Colonic mucosa (tissue), 4 donors: Measurements from ENCODE around the gene DDX27. TPM values are rescaled to one million over a fixed set of nuclear protein-coding genes. Genes with fewer than 3 reads are reported as not detected.

Experiments
- DNase-seq: peaks from one replicate; pipeline ENCODE4 v3.0.0-alpha.2; 2020
- H3K27ac ChIP-seq: fragments of 200-600 bp; one replicate; pipeline ENCODE4 v1.8.0; 2021
- H3K27me3 ChIP-seq: fragments of 200-600 bp; one replicate; pipeline ENCODE4 v1.8.0; 2021
- H3K36me3 ChIP-seq: fragments of 200-600 bp; one replicate; pipeline ENCODE4 v1.8.0; 2021
- H3K4me1 ChIP-seq: fragments of 200-600 bp; one replicate; pipeline ENCODE4 v1.8.0; 2021; ENCODE audit warnings: mild to moderate bottlenecking
- H3K4me3 ChIP-seq: fragments of 200-600 bp; one replicate; pipeline ENCODE4 v1.8.0; 2021
- H3K9ac ChIP-seq, 2 donors: one replicate each; pipeline ENCODE4 v1.7.0; 2013; ENCODE audit warnings: control low read depth in 2 of 2, low read depth in 2 of 2, low read length in 2 of 2
- H3K9me3 ChIP-seq: fragments of 200-600 bp; one replicate; pipeline ENCODE4 v1.8.0; 2021
- intact Hi-C: fragments of 100-400 bp; cut with DNase I; formaldehyde crosslinking; loops from one replicate; pipeline ENCODE4 v1.14.1; 2022
- total RNA-seq, 2 donors: library from RNA; stranded (reverse); fragmentation: NEBNext Ultra II Directional in 1 of 2; extraction: Animal tissue kit (Norgen Biotek cat#: 25700) in 1 of 2; gene quantifications; one replicate each; pipeline ENCODE4 v1.2.1, GENCODE V29; 2021
- TF ChIP-seq, protein P1 (sequence below): fragments of 200-600 bp; IDR thresholded peaks from one replicate; pipeline ENCODE4 v1.8.0; 2022; ENCODE audit warnings: antibody characterized with exemption, mild to moderate bottlenecking
- donor health status: healthy.
- donor health status: DM: no; HTN: no; CAD: no.
- donor health status: DM: no; HTN: no; CAD: no.

DDX27 gene
- total RNA-seq, 2 donors from 2014 or later, result 26.3 to 44.5 TPM

DNA sequence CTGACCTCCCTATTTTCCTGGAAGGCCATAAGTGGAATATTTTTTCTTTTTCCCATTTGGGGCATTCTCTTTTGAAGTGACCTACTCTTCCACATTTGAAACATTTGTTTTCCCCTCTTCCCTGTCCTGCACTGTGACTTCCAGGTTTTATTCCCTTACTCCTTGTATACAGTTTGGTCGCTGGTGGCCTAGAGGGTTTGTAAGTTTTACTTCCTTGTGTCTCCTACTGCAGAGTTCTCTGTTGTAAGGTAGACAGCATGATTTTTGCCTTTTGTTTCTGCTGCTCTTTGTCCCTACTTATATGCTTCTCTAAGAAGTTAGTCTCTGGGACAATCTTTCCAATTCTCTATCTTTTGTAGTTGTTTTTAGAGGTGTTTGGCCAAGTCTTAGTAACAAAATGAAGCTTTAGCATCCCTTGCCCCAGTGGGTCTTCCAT lies 66.0 kb downstream of the DDX27 start:
- intact Hi-C loops, result no loop called here
- H3K4me3 ChIP-seq, result no peak overlapping the region
- H3K27me3 ChIP-seq, result no peaks in the 10 kb centered on the region
- TF ChIP-seq, protein P1, sequence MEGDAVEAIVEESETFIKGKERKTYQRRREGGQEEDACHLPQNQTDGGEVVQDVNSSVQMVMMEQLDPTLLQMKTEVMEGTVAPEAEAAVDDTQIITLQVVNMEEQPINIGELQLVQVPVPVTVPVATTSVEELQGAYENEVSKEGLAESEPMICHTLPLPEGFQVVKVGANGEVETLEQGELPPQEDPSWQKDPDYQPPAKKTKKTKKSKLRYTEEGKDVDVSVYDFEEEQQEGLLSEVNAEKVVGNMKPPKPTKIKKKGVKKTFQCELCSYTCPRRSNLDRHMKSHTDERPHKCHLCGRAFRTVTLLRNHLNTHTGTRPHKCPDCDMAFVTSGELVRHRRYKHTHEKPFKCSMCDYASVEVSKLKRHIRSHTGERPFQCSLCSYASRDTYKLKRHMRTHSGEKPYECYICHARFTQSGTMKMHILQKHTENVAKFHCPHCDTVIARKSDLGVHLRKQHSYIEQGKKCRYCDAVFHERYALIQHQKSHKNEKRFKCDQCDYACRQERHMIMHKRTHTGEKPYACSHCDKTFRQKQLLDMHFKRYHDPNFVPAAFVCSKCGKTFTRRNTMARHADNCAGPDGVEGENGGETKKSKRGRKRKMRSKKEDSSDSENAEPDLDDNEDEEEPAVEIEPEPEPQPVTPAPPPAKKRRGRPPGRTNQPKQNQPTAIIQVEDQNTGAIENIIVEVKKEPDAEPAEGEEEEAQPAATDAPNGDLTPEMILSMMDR, result no peak
- peaks cover 70% of the 10 kb centered on the region for H3K36me3 ChIP-seq
- no peak overlapping the region for H3K27ac ChIP-seq
- no peak for DNase-seq
- H3K4me1 ChIP-seq, result peaks cover 14% of the 10 kb centered on the region
- no peaks in the 10 kb centered on the region for H3K9me3 ChIP-seq
- H3K9ac ChIP-seq, result no peak overlapping the region

DNA sequence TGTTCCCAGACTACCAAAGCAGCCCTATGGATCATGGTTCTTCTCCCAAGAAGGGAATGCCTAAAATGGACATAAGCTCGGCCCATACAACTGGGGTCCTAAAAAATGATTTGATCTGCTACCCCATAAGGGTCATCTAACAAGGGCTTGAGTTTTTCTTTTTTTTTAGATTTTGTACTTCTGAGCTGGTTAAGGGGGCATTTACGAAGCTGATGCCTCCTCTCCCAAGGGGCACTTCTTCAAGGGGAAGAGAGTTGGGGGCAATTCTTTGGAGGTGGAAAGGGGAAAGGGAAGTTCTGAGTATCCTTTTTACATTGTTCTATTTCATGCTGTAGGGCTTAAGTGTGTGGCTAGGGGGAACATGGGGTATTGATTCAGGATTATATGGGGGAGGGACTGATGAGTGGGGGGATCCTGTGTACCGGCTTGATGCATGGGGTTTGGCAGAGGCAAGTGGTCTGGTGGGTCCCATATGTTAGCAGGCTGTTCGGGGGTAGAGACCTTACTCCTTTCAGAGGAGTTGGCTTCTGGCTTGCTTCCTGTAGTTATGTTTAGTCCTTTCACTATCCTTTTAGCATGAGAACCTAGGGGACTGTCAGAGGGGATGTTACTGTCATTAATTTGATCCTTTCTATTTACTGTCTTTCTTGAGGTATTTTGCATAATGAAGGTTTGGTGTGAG lies 66.7 kb downstream of the DDX27 start:
- intact Hi-C loops, result no loop called here
- Histone ChIP-seq H3K27ac (no peak overlapping the region), H3K27me3 (no peaks in the 10 kb centered on the region), H3K36me3 (peaks cover 63% of the 10 kb centered on the region), H3K4me3 (no peak overlapping the region), H3K9ac (no peak overlapping the region), H3K4me1 (peaks cover 12% of the 10 kb centered on the region), H3K9me3 (no peaks in the 10 kb centered on the region)
- no peak for DNase-seq
- TF ChIP-seq, protein P1, result no peak

DNA sequence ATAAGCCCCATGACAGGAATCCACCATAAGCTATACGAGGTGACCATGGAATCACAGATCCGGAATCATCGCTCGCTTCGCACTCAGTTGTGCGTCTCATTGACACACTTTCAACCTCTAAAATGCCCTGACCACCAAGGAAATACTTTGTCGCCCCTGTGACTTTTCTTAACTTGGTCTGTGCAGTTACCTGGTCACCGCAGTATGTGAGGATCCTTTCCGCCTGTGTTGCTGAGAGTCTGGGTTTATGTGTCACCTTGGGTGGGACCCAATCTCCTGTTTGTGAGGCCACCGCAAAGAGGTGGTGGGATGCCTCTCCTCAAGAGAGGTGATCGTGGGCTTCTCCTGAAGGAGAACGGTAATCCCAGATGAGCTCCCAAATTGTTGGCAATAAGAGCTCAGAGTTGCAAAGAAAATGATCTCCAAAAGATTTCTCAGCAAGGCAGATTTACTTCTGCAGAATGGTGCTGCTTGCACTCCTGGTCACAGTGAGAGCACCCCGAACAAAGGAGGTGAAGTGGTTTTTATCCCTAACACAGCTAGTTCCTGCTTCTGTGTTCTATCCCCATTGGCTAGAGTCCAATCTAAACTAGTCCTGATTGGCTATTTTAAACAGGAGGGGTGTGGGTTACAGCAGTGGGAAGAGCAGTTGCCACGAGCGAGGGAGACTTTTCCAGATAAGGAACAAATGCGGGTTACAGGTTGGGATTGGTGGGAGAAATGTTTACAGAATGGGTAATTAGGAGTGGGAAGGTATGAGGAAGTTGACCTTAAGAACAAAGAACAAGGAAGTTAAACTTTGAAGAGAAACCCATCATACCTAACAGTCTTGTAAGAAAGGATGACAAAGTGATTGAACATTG lies 67.7 kb downstream of the DDX27 start:
- Histone ChIP-seq H3K4me3 (no peak overlapping the region), H3K27ac (no peak overlapping the region), H3K27me3 (no peaks in the 10 kb centered on the region), H3K9ac (no peak overlapping the region), H3K9me3 (no peaks in the 10 kb centered on the region), H3K4me1 (peaks cover 12% of the 10 kb centered on the region), H3K36me3 (peaks cover 58% of the 10 kb centered on the region)
- intact Hi-C loops, result no loop called here
- TF ChIP-seq, protein P1, result no peak
- DNase-seq, result peak; percentile 68

DNA sequence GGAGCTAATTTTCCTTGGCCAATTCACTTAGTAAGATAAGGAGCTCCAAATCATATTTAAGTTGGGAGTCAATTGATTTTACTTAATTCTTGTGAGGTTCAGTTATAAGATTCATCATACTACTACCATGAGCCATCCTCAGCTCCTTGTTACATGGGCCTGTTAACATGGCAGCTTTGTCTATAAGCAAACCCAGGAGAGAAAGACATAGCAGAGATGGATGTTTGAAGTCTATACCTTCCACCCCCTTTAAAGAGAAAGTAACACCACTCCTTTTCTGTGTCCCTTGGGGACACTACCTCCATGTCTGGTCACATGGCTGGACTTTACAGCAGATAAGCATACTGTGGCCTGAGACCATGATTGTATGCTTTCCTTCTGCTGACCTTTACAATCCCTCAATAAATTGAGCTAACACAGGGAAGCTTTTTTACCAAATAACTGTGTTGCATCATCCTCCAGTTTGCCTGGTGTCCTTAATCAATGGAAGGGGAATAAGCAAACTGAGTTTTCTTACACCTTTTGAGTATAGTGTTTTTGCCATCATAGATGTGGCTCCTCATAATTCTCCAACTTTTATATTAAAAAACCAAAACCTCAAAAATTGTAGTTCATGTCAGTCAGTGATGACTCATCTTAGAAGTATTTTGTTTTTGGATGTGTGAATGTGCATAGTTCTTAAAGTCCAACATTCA lies 68.5 kb downstream of the DDX27 start:
- Histone ChIP-seq H3K27me3 (no peaks in the 10 kb centered on the region), H3K9ac (no peak overlapping the region), H3K9me3 (no peaks in the 10 kb centered on the region), H3K4me1 (peaks cover 8% of the 10 kb centered on the region), H3K36me3 (peaks cover 50% of the 10 kb centered on the region), H3K27ac (peak overlapping the region; percentile 36), H3K4me3 (no peak overlapping the region)
- intact Hi-C loops, result no loop called here
- DNase-seq, result no peak
- TF ChIP-seq, protein P1, result no peak

DNA sequence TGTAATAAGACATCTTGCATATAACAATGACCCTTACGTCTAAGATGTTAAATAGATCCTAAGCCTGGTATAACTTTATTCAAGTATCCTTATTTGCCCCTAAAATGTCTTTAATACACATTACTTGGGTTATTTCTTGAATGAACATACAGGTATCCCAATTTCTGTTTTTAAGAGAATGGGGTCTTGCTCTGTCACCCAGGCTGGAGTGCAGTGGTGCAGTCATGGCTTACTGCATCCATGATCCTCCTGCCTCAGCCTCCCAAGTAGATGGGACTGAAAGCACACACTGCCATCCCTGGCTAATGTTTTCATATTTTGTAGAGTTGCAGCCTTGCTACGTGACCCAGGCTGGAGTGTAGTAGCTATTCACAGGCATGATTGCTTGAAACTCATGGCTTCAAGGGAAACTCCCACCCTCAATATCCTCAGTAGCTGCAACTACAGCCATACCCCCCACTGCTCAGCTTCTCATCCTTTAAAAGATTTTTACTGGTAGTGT lies 69.1 kb downstream of the DDX27 start:
- H3K36me3 ChIP-seq, result peaks cover 45% of the 10 kb centered on the region
- DNase-seq, result no peak
- no peak overlapping the region for H3K9ac ChIP-seq
- H3K27ac ChIP-seq, result peak overlapping the region; percentile 36
- H3K4me1 ChIP-seq, result peaks cover 8% of the 10 kb centered on the region
- H3K9me3 ChIP-seq, result no peaks in the 10 kb centered on the region
- intact Hi-C loops, result no loop called here
- H3K27me3 ChIP-seq, result no peaks in the 10 kb centered on the region
- H3K4me3 ChIP-seq, result no peak overlapping the region
- TF ChIP-seq, protein P1, result no peak
